Chondrocyte (in vitro differentiated cells): ENCODE results near the gene CNOT9. TPM values are rescaled to one million over a fixed set of nuclear protein-coding genes. Genes with fewer than 3 reads are reported as not detected.

Source experiments
- DNase-seq: peaks from one replicate; pipeline ENCODE4 v3.0.0; 2021; ENCODE audit warnings: mixed read lengths, low spot score
- H3K27ac Mint-ChIP-seq: one replicate; pipeline ENCODE4 v1.8.0; 2021; ENCODE audit warnings: mild to moderate bottlenecking, moderate library complexity, mixed read lengths; ENCODE audit not compliant: unreplicated experiment
- H3K27me3 Mint-ChIP-seq: 2 replicates; pipeline ENCODE4 v1.8.0; 2021; ENCODE audit warnings: low read depth, mixed read lengths
- H3K36me3 Mint-ChIP-seq: 2 replicates; pipeline ENCODE4 v1.8.0; 2021; ENCODE audit warnings: low read depth, mixed read lengths
- H3K4me1 Mint-ChIP-seq: 2 replicates; pipeline ENCODE4 v1.8.0; 2021; ENCODE audit warnings: low read depth, mild to moderate bottlenecking, mixed read lengths
- H3K4me3 Mint-ChIP-seq: one replicate; pipeline ENCODE4 v1.8.0; 2021; ENCODE audit warnings: mild to moderate bottlenecking, moderate library complexity, mixed read lengths; ENCODE audit not compliant: unreplicated experiment
- H3K9me3 Mint-ChIP-seq: 2 replicates; pipeline ENCODE4 v1.8.0; 2021; ENCODE audit warnings: low read depth, mixed read lengths
- total RNA-seq: library from RNA; stranded (reverse); gene quantifications from 3 replicates; pipeline ENCODE4 v1.2.1, GENCODE V29; 2021
- TF ChIP-seq, protein P1 (sequence below): fragments of 200-600 bp; sonication (generic); IDR thresholded peaks from 2 replicates; pipeline ENCODE4 v1.5.0; 2021; ENCODE audit warnings: antibody characterized with exemption, mild to moderate bottlenecking, moderate library complexity

Gene CNOT9
- total RNA-seq, 1 donor from 2014 or later = 32.4 TPM

DNA sequence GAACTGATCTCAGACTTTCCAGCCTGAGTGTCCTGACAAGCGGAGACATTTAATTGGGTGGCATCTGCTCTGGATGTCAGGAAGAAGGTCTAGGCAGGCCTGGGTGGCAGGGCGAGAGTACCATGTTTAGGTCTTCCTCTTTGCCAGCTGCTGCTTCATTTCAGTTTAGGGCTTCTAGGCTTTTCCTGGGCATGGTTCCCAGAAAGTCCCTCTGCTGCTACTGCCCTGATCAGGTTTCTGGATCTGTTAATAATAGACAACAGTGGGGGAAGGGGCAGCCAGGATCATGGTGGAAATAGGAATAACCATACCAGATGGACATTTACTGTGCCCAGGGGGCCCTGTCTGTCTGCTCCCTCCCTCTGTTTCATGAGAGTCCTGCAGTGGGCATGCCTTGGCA, 36.8 kb downstream of the CNOT9 start:
- Mint-ChIP-seq H3K27me3 (no peaks in the 10 kb centered on the region), H3K9me3 (no peaks in the 10 kb centered on the region), H3K36me3 (no peaks in the 10 kb centered on the region), H3K27ac (peak overlapping the region; percentile 89), H3K4me3 (no peak overlapping the region), H3K4me1 (peaks cover 38% of the 10 kb centered on the region)
- TF ChIP-seq, protein P1, sequence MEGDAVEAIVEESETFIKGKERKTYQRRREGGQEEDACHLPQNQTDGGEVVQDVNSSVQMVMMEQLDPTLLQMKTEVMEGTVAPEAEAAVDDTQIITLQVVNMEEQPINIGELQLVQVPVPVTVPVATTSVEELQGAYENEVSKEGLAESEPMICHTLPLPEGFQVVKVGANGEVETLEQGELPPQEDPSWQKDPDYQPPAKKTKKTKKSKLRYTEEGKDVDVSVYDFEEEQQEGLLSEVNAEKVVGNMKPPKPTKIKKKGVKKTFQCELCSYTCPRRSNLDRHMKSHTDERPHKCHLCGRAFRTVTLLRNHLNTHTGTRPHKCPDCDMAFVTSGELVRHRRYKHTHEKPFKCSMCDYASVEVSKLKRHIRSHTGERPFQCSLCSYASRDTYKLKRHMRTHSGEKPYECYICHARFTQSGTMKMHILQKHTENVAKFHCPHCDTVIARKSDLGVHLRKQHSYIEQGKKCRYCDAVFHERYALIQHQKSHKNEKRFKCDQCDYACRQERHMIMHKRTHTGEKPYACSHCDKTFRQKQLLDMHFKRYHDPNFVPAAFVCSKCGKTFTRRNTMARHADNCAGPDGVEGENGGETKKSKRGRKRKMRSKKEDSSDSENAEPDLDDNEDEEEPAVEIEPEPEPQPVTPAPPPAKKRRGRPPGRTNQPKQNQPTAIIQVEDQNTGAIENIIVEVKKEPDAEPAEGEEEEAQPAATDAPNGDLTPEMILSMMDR = no peak
- no peak for DNase-seq

- no peak for DNase-seq
- Mint-ChIP-seq H3K4me1 (peaks cover 38% of the 10 kb centered on the region), H3K9me3 (no peaks in the 10 kb centered on the region), H3K27ac (peak within 1 kb of the TSS; percentile 87), H3K27me3 (no peaks in the 10 kb centered on the region), H3K4me3 (peak within 1 kb of the TSS; percentile 67), H3K36me3 (no peaks in the 10 kb centered on the region)
- TF ChIP-seq, protein P1 = peak; percentile 58
These were observed 38.9 kb downstream of the CNOT9 start, which contains the start of gene PLCD4 for GRCh38 chr2:218607436-218608115. Gene PLCD4 (plus strand): TSS chr2:218607899. CDS start chr2:218615740, 7,841 bp downstream.

- TF ChIP-seq, protein P1 = no peak
- Mint-ChIP-seq H3K27me3 (no peaks in the 10 kb centered on the region), H3K9me3 (no peaks in the 10 kb centered on the region), H3K27ac (no peak overlapping the region), H3K4me3 (no peak overlapping the region), H3K36me3 (peaks cover 5% of the 10 kb centered on the region), H3K4me1 (no peaks in the 10 kb centered on the region)
- no peak for DNase-seq
These were observed 47.3 kb downstream of the CNOT9 start for GRCh38 chr2:218615868-218616315.

DNA sequence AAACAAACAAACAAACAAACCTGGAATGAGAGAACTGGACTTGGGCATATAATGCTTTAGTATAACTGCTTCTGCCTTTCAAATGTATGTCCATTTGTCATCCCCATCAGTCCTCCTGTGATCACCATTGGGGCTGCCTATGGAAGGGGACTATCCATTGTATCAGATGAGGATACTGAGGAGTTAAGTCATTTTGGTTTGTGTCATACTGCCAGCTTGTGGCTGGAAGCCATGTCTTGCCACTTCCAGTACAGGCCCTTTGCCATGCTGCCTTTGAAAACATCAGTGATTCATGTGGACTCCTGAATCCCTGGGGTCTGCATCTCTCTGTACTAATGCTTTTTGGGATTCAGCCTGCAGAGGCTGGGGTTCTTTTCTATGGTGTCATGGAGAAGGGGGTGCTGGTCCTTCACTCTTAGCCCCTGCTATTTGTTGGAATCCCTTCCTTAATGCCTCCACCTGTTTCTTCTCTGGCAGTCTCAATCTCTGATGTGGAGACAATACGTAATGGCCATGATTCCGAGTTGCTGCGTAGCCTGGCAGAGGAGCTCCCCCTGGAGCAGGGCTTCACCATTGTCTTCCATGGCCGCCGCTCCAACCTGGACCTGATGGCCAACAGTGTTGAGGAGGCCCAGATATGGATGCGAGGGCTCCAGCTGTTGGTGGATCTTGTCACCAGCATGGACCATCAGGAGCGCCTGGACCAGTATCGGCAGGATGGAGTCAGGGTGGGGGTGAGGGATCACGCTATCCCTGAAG, 49.6 kb downstream of the CNOT9 start:
- H3K4me1 Mint-ChIP-seq = peaks cover 8% of the 10 kb centered on the region
- no peaks in the 10 kb centered on the region for H3K9me3 Mint-ChIP-seq
- TF ChIP-seq, protein P1 = peak; percentile 62
- no peak overlapping the region for H3K27ac Mint-ChIP-seq
- peaks cover 5% of the 10 kb centered on the region for H3K36me3 Mint-ChIP-seq
- DNase-seq = no peak
- H3K4me3 Mint-ChIP-seq = no peak overlapping the region
- no peaks in the 10 kb centered on the region for H3K27me3 Mint-ChIP-seq

DNA sequence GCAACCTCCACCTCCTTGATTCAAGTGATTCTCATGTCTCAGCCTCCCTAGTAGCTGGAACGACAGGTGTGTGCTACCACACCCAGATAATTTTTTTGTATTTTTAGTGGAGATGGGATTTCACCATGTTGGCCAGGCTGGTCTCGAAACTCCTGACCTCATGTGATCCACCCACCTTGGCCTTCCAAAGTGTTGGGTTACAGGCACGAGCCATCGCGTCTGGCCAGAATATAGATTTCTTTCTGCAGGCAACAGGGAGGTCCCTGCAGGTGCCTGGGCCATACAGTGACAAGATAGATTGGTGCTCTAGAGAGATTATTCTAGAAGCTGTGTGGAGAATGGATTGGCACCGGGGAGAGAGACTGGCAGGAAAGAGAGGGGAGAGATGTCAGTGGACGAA, 52.4 kb downstream of the CNOT9 start:
- Mint-ChIP-seq H3K4me1 (peaks cover 8% of the 10 kb centered on the region), H3K27ac (no peak overlapping the region), H3K27me3 (no peaks in the 10 kb centered on the region), H3K4me3 (no peak overlapping the region), H3K9me3 (no peaks in the 10 kb centered on the region), H3K36me3 (peaks cover 5% of the 10 kb centered on the region)
- DNase-seq = no peak
- TF ChIP-seq, protein P1 = no peak
